Hematopoietic multipotent progenitor cell treated with erythropoietin and hydrocortisone succinate and interleukin-3 and kit ligand, for 8 days (in vitro differentiated cells): ENCODE measurements around the gene PIGQ.

Source experiments
- DNase-seq: peaks from one replicate; pipeline ENCODE4 v3.0.0-alpha.2; 2015

The PIGQ gene

DNA sequence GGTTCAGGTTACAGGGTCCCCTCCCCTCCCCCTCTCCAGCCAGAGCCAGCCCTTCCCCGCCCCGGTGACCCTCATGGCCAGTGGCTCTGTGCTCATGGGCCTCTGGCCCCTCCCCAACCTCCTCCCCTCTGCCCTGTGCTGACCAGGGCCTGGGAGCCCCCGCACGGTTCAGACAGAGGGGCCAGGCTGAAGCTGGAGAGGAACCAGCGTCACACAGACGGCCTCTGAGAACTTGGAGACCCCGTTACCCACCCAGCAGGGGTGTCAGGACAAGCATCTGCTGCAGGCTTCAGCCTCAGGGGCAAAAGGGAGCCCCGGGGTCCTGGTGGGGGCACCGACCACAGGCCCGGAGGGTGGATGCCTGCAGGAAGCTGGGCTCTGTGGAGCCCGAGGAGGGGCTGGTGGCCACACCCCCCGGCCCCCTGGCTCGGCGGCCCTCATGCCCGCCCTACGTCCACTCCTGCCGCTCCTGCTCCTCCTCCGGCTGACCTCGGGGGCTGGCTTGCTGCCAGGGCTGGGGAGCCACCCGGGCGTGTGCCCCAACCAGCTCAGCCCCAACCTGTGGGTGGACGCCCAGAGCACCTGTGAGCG, 61.1 kb downstream of the PIGQ start, which contains the start of gene WFIKKN1:
Gene WFIKKN1, plus strand, starts transcription at position 171 of the 591 bp plus-strand sequence. Its CDS starts 269 bp downstream, at position 440.
- DNase-seq, result no peak

DNA sequence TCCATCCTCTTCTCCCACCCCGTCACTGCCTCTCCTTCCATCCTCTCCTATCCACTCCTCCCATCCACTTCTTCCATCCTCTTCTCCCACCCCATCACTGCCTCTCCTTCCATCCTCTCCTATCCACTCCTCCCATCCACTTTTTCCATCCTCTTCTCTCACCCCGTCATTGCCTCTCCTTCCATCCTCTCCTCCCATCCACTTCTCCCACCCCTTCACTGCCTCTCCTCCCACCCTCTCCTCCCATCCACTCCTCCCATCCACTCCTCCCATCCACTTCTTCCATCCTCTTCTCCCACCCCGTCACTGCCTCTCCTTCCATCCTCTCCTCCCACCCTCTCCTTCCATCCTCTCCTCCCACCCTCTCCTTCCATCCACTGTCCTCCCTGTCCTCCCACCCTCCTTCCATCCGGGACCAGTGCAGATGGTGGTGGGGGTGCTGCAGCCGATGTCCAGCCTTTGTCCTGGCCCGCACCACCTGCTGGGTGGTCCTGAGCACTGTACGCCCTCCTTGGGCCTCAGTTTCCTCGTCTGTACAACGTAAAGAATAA, 62.1 kb downstream of the PIGQ start:
- no peak for DNase-seq

DNA sequence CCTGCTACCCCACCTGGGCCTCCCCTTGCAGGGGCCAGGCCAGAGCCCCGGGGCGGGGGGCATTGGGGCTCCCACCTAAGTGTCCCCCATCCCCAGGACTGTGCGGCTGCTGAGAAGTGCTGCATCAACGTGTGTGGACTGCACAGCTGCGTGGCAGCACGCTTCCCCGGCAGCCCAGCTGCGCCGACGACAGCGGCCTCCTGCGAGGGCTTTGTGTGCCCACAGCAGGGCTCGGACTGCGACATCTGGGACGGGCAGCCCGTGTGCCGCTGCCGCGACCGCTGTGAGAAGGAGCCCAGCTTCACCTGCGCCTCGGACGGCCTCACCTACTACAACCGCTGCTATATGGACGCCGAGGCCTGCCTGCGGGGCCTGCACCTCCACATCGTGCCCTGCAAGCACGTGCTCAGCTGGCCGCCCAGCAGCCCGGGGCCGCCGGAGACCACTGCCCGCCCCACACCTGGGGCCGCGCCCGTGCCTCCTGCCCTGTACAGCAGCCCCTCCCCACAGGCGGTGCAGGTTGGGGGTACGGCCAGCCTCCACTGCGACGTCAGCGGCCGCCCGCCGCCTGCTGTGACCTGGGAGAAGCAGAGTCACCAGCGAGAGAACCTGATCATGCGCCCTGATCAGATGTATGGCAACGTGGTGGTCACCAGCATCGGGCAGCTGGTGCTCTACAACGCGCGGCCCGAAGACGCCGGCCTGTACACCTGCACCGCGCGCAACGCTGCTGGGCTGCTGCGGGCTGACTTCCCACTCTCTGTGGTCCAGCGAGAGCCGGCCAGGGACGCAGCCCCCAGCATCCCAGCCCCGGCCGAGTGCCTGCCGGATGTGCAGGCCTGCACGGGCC, 62.9 kb downstream of the PIGQ start:
- DNase-seq, result no peak

DNA sequence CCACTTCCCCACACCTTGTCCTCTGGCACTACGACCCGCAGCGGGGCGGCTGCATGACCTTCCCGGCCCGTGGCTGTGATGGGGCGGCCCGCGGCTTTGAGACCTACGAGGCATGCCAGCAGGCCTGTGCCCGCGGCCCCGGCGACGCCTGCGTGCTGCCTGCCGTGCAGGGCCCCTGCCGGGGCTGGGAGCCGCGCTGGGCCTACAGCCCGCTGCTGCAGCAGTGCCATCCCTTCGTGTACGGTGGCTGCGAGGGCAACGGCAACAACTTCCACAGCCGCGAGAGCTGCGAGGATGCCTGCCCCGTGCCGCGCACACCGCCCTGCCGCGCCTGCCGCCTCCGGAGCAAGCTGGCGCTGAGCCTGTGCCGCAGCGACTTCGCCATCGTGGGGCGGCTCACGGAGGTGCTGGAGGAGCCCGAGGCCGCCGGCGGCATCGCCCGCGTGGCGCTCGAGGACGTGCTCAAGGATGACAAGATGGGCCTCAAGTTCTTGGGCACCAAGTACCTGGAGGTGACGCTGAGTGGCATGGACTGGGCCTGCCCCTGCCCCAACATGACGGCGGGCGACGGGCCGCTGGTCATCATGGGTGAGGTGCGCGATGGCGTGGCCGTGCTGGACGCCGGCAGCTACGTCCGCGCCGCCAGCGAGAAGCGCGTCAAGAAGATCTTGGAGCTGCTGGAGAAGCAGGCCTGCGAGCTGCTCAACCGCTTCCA, 63.7 kb downstream of the PIGQ start:
- DNase-seq, result no peak
